Measurements from ENCODE around the gene RCOR2.

RCOR2 gene

GRCh38 chr11:63907063-63907462 is 9.9 kb downstream of the RCOR2 start:
- no peak for DNase-seq

GRCh38 chr11:63906585-63906984 is 10.4 kb downstream of the RCOR2 start:
- DNase-seq, result no peak

- DNase-seq, result no peak
Observed at GRCh38 chr11:63906087-63906486, 10.9 kb downstream of the RCOR2 start.

- DNase-seq, result no peak
Observed at GRCh38 chr11:63905179-63905578, 11.8 kb downstream of the RCOR2 start.

GRCh38 chr11:63904743-63905142 is 12.2 kb downstream of the RCOR2 start:
- no peak for DNase-seq

- no peak for DNase-seq
Observed at GRCh38 chr11:63903884-63904283, 13.1 kb downstream of the RCOR2 start.

- DNase-seq, result no peak
Observed at GRCh38 chr11:63901660-63902059, 15.3 kb downstream of the RCOR2 start.

GRCh38 chr11:63897459-63898146 is 19.4 kb downstream of the RCOR2 start:
- DNase-seq, result no peak

GRCh38 chr11:63896071-63896470 is 20.9 kb downstream of the RCOR2 start:
- no peak for DNase-seq

- no peak for DNase-seq
Observed at GRCh38 chr11:63893355-63893754, 23.6 kb downstream of the RCOR2 start.

GRCh38 chr11:63892228-63892627 is 24.7 kb downstream of the RCOR2 start:
- no peak for DNase-seq

GRCh38 chr11:63890368-63890767 is 26.6 kb downstream of the RCOR2 start:
- no peak for DNase-seq

- no peak for DNase-seq
Observed at GRCh38 chr11:63889344-63889743, 27.6 kb downstream of the RCOR2 start.

- DNase-seq, result peak; percentile 15
Observed at GRCh38 chr11:63888170-63889086, 28.5 kb downstream of the RCOR2 start.

- no peak for DNase-seq
Observed at GRCh38 chr11:63887386-63887999, 29.5 kb downstream of the RCOR2 start.

GRCh38 chr11:63884196-63884932 is 32.6 kb downstream of the RCOR2 start:
- DNase-seq, result no peak

GRCh38 chr11:63883791-63884190 is 33.2 kb downstream of the RCOR2 start:
- DNase-seq, result no peak

- DNase-seq, result no peak
Observed at GRCh38 chr11:63882555-63883242, 34.3 kb downstream of the RCOR2 start.

GRCh38 chr11:63880403-63880790 is 36.6 kb downstream of the RCOR2 start:
- no peak for DNase-seq

GRCh38 chr11:63879598-63880402 is 37.2 kb downstream of the RCOR2 start:
- no peak for DNase-seq

GRCh38 chr11:63877658-63878241 is 39.2 kb downstream of the RCOR2 start:
- no peak for DNase-seq
